ENCODE results near the gene TRRAP. TPM values are rescaled to one million over a fixed set of nuclear protein-coding genes. Genes with fewer than 3 reads are reported as not detected.

The TRRAP gene
- total RNA-seq, 1 donor from 2014 or later: 15.5 TPM

- ATAC-seq (no peak), DNase-seq (no peak)
- intact Hi-C loops (cut with micrococcal nuclease): no loop called here
Observed at GRCh38 chr7:98927125-98927524, 48.8 kb downstream of the TRRAP start.

GRCh38 chr7:98930464-98930863 is 52.1 kb downstream of the TRRAP start:
- intact Hi-C loops (cut with micrococcal nuclease): no loop called here
- ATAC-seq (no peak), DNase-seq (no peak)

- DNase-seq: no peak
- no peak for ATAC-seq
- intact Hi-C loops (cut with micrococcal nuclease): no loop called here
Observed at GRCh38 chr7:98930921-98931320, 52.6 kb downstream of the TRRAP start.

- intact Hi-C loops (cut with micrococcal nuclease): no loop called here
- no peak for ATAC-seq
- DNase-seq: no peak
Observed at GRCh38 chr7:98933321-98933720, 55.0 kb downstream of the TRRAP start.

- intact Hi-C loops (cut with micrococcal nuclease): no loop called here
- ATAC-seq (no peak), DNase-seq (no peak)
Observed at GRCh38 chr7:98934267-98934666, 55.9 kb downstream of the TRRAP start.

GRCh38 chr7:98935811-98936210 is 57.5 kb downstream of the TRRAP start:
- ATAC-seq: no peak
- intact Hi-C loops (cut with micrococcal nuclease): no loop called here
- DNase-seq: no peak

GRCh38 chr7:98943336-98943735 is 65.0 kb downstream of the TRRAP start:
- ATAC-seq (no peak), DNase-seq (no peak)
- intact Hi-C loops (cut with micrococcal nuclease): no loop called here

- intact Hi-C loops (cut with micrococcal nuclease): no loop called here
- DNase-seq: no peak
- no peak for ATAC-seq
Observed at GRCh38 chr7:98944386-98944785, 66.1 kb downstream of the TRRAP start.

GRCh38 chr7:98945852-98946251 is 67.5 kb downstream of the TRRAP start:
- ATAC-seq: peak; percentile 74
- intact Hi-C loops (cut with micrococcal nuclease): no loop called here
- no peak for DNase-seq

- intact Hi-C loops (cut with micrococcal nuclease): no loop called here
- ATAC-seq: no peak
- no peak for DNase-seq
Observed at GRCh38 chr7:98946389-98946788, 68.1 kb downstream of the TRRAP start.

- intact Hi-C loops (cut with micrococcal nuclease): no loop called here
- peak; percentile 79 for ATAC-seq
- peak; percentile 79 for DNase-seq
Observed at GRCh38 chr7:98949336-98950044, 71.2 kb downstream of the TRRAP start.

GRCh38 chr7:98955992-98956391 is 77.7 kb downstream of the TRRAP start:
- DNase-seq (peak; percentile 44), ATAC-seq (peak; percentile 27)

GRCh38 chr7:98956469-98956868 is 78.1 kb downstream of the TRRAP start:
- ATAC-seq (peak; percentile 88), DNase-seq (no peak)
- intact Hi-C loops (cut with micrococcal nuclease): no loop called here

More at GRCh38 chr7:98955992-98956391, 77.7 kb downstream of the TRRAP start:
- intact Hi-C loops (cut with micrococcal nuclease): no loop called here

GRCh38 chr7:98956937-98957336 is 78.6 kb downstream of the TRRAP start:
- intact Hi-C loops (cut with micrococcal nuclease): no loop called here
- peak; percentile 86 for ATAC-seq

GRCh38 chr7:98957766-98958165 is 79.4 kb downstream of the TRRAP start:
- intact Hi-C loops (cut with micrococcal nuclease): no loop called here
- DNase-seq: no peak
- no peak for ATAC-seq

More at GRCh38 chr7:98956937-98957336, 78.6 kb downstream of the TRRAP start:
- DNase-seq: peak; percentile 41

GRCh38 chr7:98958968-98959367 is 80.6 kb downstream of the TRRAP start:
- intact Hi-C loops (cut with micrococcal nuclease): no loop called here
- no peak for DNase-seq
- no peak for ATAC-seq

GRCh38 chr7:98963305-98963704 is 85.0 kb downstream of the TRRAP start:
- intact Hi-C loops (cut with micrococcal nuclease): no loop called here
- ATAC-seq: no peak
- DNase-seq: no peak

- ATAC-seq (no peak), DNase-seq (no peak)
- intact Hi-C loops (cut with micrococcal nuclease): no loop called here
Observed at GRCh38 chr7:98964596-98964995, 86.3 kb downstream of the TRRAP start.

- intact Hi-C loops (cut with micrococcal nuclease): no loop called here
- ATAC-seq (no peak), DNase-seq (no peak)
Observed at GRCh38 chr7:98968621-98969020, 90.3 kb downstream of the TRRAP start.

- intact Hi-C loops (cut with micrococcal nuclease): no loop called here
- ATAC-seq (no peak), DNase-seq (no peak)
Observed at GRCh38 chr7:98969386-98969785, 91.1 kb downstream of the TRRAP start.

- intact Hi-C loops (cut with micrococcal nuclease): no loop called here
- no peak for ATAC-seq
- no peak for DNase-seq
Observed at GRCh38 chr7:98970016-98970615, 91.8 kb downstream of the TRRAP start.
